ENCODE data around the gene IGF1R.

IGF1R gene

GRCh38 chr15:98800437-98801233 is 152.3 kb downstream of the IGF1R start:
- peak; percentile 49 to 65 (median 56) for DNase-seq

GRCh38 chr15:98801234-98801561 is 152.9 kb downstream of the IGF1R start:
- no peak for DNase-seq

GRCh38 chr15:98802187-98802586 is 153.8 kb downstream of the IGF1R start:
- DNase-seq, result no peak

GRCh38 chr15:98803228-98804056 is 155.1 kb downstream of the IGF1R start:
- DNase-seq, result no peak

GRCh38 chr15:98804057-98804380 is 155.7 kb downstream of the IGF1R start:
- DNase-seq, result no peak

- DNase-seq, result no peak
These were observed 157.3 kb downstream of the IGF1R start for GRCh38 chr15:98805434-98806274.

- no peak for DNase-seq
These were observed 158.0 kb downstream of the IGF1R start for GRCh38 chr15:98806275-98806895.

- no peak for DNase-seq
These were observed 158.9 kb downstream of the IGF1R start for GRCh38 chr15:98807262-98807661.

- DNase-seq, result no peak
These were observed 160.9 kb downstream of the IGF1R start for GRCh38 chr15:98809273-98809672.

- DNase-seq, result no peak
These were observed 164.5 kb downstream of the IGF1R start for GRCh38 chr15:98812716-98813446.

GRCh38 chr15:98813951-98814350 is 165.6 kb downstream of the IGF1R start:
- DNase-seq, result no peak

GRCh38 chr15:98815207-98815606 is 166.9 kb downstream of the IGF1R start:
- DNase-seq, result no peak

GRCh38 chr15:98817745-98818144 is 169.4 kb downstream of the IGF1R start:
- DNase-seq, result no peak

GRCh38 chr15:98823012-98823458 is 174.7 kb downstream of the IGF1R start:
- peak; percentile 62 to 85 (median 71) for DNase-seq

- no peak for DNase-seq
These were observed 175.3 kb downstream of the IGF1R start for GRCh38 chr15:98823616-98824015.

GRCh38 chr15:98824595-98824994 is 176.3 kb downstream of the IGF1R start:
- no peak for DNase-seq

- DNase-seq, result no peak
These were observed 178.3 kb downstream of the IGF1R start for GRCh38 chr15:98826658-98827057.

GRCh38 chr15:98827217-98827616 is 178.9 kb downstream of the IGF1R start:
- DNase-seq, result no peak

- peak in 1 of 4 experiments; percentile 19 for DNase-seq
These were observed 181.8 kb downstream of the IGF1R start for GRCh38 chr15:98830034-98830634.

GRCh38 chr15:98834976-98835375 is 186.6 kb downstream of the IGF1R start:
- no peak for DNase-seq

GRCh38 chr15:98835876-98836275 is 187.5 kb downstream of the IGF1R start:
- DNase-seq, result peak; percentile 17 to 48 (median 33)
